Measurements from ENCODE around the gene CNOT4.

The CNOT4 gene

DNA sequence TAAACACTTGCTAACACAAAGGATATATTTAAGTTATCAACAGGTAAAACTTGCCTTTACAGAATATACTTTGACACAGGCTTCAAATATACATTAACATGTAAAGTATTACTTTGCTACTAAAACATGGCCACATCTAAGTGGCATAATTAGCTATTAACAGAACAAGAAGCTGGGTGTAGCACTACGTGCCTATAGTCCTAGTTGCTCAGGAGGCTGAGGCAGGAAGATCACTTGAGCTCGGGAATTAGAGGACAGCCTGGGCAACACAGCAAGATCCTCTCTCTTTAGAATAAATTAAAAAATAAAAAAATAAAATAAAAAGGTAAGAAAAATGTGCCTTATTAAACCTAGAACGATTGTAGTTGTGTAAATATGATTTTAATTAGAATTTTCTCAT is 106.6 kb downstream of the CNOT4 start:
- DNase-seq (ENCODE audit: low read depth in 2 of 2) = no peak

DNA sequence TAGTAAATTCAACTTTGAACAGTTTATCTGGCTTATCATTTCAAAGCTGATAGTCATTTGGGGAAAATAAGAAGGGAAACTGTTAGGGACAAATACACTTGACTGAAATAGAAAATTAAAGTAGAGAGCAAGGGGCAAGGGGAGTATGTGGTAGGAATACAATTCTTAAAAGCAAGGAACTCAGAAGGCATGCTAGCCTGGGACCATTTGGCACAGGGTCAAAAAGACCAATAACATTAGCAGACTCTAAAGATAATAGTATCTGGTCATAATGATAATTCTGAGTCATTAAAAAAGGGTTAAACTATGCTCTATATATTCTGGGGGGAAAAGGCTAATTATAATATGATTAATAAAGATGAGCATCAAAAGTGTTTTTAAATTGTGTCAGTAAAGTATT is 112.2 kb downstream of the CNOT4 start:
- no peak for DNase-seq (ENCODE audit: low read depth in 2 of 2)

DNA sequence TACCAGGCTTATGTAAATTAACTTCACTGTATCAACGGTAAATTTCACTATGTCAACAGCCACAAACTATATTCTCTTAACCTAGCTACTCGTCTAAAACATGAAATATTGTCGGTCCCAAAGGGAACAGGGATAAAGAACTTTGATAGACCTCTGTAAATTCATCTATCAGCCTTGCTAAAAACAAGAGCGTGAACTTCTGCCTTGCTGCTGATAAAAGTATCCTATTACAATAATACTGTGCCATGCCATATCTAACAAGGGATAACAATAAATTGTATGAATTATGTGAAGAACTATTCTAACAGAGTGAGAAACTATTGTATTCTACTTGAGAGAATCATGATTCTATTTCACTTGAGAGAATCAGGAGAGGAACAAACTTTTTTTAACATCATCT is 117.2 kb downstream of the CNOT4 start:
- no peak for DNase-seq (ENCODE audit: low read depth in 2 of 2)

DNA sequence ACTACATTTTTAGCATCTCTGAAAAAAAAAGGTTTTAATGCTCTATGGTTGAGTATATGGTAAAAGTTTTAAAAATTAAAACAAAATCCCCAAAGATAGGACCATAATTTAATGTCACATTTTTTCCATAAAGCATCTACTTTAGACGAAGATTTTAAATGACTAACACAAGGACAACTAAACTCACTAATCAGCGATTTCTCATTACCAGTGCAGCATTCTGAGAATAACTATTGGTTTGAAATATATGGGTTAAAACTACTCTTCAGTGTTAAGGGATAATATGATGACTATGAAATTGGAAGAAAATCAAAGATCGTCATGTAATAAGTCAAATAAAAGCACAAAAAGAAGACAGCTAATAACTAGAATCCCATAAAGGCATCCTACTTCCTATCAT is 118.4 kb downstream of the CNOT4 start:
- no peak for DNase-seq (ENCODE audit: low read depth in 2 of 2)

DNA sequence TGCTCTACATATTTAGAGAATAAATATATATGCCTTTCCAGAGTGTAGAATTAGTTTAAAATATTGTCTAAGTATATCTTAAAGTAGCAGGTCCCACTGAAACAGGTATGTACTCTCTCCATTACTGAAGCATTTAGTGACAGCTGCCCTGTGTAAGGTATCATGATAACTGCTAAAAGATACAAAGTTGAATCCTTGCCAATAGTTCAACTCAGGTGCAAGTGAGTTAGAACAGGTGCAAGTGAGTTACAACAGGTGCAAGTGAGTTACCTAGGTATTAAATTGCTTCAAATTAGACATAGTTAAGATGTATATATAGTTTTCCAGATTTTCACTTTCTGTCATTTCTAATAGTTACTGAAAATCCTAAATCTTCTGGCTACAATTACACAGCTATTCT is 119.1 kb downstream of the CNOT4 start:
- DNase-seq (ENCODE audit: low read depth in 2 of 2) = no peak

DNA sequence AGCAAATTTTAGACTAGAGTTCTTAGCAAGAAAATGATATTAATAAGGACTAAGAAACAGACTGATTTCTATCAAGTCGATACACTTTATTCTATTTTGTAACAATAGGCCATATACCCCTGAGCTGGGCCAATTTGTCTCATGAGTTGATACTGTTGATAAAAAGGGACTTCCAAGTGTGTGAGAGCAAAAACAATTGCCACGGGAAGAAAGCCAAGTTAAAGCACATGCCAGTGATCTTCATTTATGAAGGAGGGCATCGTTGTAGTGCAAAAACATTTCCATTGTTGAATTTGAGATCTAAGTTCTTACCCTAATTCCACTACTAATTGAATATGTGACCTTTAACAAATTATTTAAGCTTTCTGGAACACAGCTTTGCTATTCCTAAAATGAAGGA is 119.9 kb downstream of the CNOT4 start:
- no peak for DNase-seq (ENCODE audit: low read depth in 2 of 2)

DNA sequence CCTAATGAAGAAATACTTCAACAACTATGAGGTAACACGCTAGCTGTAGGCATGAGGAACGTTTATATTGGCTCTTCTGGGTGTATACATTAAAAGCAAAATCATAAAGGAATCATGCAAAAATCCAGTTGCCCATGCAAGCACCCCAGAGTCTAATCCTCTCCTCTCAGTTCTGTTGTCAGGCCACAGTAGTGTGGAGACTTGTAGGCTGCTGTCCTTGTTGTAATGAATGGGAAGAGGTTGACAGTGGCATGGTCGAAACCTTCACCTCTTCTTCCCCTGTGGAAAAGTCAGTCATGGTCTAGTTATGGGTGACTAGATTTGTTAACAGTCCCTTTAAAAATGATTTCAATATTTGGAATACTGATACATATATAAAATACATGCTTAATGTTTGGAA is 121.3 kb downstream of the CNOT4 start:
- no peak for DNase-seq (ENCODE audit: low read depth in 2 of 2)

DNA sequence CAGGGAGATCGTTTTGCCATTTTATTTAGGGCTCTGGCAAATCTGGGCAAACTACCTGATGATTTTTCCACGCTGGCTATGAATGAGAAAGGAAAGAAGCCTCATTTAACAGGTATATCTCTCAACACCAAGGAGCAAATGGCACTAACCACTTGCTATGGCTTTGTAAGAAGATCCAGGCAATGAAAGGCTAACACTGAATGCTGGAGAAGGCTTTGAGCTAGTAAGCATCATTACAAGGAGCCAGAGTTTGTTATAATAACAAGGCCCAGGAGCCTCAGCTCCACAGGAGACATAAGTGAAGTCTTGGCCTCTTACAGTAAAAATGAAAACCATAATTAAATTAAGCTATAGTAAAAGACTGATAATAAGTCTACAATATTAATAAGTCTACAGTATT is 123.1 kb downstream of the CNOT4 start:
- no peak for DNase-seq (ENCODE audit: low read depth in 2 of 2)

DNA sequence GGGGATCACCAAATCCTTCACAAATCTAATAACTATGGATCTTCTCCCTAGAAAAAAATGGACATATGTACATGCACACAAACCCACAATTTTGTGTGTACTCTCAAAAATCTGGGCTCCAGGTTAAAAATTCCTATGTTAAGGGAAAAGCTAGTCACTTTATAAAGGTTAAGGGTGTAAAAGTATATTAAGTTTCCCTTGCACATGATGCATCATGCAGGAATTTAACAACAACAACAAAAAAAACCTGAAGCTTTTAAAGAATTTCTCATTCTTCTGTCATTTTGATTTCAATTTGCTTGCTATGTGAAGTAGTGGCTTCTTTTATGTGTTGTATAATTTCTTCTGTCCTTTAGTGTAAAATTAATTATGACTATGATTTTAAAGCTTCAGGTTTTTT is 123.7 kb downstream of the CNOT4 start:
- no peak for DNase-seq (ENCODE audit: low read depth in 2 of 2)

DNA sequence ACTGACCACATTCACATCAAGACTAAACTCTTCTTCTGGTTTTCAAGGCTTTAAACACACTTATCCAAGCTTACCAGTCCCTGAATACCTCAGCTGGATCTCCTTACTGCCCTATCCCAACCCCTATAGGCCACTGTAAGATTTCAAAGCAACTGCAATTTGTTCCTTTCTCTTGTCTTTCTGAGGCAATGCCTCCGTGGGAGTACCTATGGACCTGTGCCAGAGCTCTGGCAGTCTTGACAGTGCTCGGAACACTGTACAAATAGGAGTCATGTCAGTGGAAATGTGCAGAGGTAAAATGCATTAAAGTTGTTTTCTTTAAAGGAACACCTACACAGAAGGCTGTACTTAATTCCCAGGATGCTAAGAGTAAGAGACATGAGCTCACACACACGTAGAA is 124.7 kb downstream of the CNOT4 start:
- no peak for DNase-seq (ENCODE audit: low read depth in 2 of 2)

DNA sequence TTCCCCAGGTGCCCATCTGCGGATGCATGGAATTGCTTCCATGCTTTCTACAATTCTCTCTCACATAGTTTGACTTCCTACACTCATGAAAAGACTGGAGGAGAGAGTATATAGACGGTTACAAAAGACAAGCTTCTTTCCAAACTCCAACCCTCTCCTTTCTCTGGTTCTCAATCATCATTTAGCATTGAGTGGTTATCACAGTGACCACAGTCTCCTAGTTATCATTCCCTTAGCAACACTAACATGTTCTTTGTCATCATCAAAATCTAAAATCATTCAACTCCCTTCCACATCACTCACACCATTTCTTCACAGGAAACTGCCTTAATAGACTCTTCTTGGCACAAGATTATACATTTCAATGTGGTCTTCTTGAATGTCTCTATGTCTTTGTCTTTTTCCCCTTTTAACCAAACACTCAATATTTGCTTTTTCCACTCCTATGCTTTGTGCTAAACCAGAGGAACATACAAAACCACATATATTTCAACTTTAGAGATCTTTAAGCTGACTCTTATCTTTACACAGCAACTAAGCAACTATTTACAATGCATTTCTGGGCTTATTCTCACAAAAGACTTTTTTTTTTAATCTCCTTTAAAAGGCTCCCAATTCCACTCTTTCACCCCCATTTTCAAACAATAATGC is 126.3 kb downstream of the CNOT4 start:
- no peak for DNase-seq (ENCODE audit: low read depth in 2 of 2)

DNA sequence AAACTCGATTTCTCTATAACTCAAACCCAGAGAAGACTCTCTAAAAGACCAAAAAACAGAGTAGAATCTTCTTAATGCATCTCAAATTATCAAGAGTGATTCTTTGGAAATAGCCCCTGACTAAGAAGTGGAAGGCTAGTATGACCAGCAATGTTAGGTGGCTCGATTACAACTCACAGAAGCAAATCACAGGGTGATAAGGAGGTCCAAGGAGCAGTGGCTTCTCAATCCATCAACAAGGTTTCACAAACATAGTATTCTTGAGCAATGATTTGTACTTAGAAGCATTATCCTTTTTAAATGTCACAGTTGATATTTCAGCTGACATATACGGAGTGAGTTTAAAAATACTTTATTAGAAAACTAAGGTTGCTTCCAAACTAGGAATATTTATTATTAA is 127.7 kb downstream of the CNOT4 start:
- no peak for DNase-seq (ENCODE audit: low read depth in 2 of 2)

DNA sequence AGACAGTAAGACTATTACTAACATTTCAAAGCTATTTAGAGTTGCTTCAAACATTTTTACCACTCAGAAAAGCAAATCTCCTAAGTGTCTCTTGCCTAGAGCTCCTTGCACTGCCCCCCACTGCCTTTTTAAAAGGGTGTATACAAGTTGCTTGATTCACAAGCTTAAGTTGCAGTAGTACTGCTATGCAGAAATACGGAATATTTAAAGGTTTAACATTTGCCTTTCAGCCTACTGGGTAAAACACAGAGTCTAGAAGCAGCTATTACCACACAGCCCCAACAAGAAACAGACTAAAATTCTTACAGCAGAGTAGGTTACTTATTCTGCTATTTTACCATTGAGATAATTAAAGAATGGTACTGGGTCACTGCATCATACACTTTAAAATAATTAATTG is 128.5 kb downstream of the CNOT4 start:
- no peak for DNase-seq (ENCODE audit: low read depth in 2 of 2)

DNA sequence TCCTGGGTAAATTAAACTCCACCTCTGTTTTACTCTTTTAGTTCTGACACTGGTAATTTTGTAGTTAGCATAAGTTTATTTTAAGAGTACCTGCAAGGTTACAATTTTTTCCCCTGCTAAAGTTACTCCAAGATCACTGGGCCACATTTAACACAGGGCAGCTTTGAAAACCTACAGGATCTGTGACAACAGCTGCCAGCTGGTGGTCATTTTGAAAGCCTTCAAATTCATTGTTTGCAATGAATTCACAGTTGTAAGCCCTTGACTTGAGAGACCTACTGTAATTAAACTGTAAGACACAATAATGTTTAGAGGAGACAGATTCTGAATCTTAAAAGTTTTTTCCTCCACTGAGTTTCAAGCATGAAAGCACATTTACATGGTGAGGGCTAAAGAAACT is 129.6 kb downstream of the CNOT4 start:
- no peak for DNase-seq (ENCODE audit: low read depth in 2 of 2)

DNA sequence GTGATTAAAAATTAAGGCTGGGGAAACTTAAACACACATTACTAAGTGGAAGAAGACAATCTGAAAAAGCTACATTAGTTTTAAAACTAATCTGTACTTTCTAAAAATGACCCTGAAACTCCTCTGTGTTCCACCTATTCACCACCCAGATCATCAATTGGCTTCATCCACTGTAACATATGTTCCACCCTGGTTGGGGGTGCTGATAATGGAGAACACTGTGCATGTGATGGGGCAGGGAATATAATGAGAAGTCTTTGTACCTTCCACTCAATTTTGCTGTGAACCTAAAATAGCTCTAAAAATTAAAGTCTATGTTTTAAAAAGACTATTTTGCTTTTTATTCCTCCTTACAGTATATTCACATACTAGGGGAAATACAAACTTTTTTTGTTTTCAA is 132.7 kb downstream of the CNOT4 start:
- DNase-seq (ENCODE audit: low read depth in 2 of 2) = no peak

DNA sequence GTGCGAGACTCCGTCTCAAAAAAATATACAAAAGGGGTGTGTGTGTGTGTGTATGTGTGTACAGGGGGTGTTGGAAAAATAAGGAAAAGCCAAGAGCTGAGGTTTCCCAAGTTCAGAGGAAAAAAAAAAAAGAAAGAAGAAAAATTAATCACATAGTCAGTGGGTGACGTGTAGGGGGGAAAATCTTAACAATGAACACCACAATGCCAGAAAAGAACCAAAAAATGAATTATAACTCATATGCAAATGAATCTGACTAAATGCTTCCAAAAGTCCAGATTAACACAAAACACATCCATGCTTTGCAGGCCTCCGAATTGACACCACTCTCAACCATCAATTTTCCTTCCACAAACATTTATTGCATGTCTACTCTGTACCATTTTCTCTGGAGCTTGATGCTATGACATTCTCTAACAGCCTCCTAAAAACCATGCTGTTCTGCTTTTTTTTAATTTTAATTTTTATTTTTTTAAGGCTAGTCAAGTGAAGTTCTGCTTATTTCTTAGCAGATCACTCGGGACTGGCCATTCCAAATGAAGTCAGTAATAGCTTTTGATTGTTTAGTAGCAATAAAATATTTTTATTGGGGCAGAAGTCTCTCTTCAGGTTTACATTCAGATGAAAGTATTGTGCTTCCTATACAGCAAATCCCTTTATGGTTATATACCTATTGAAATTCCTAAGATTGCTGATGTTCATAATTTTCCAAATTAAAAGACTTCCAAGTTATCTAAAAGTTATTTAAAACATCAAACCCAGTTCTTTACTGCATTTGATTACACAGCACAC is 133.8 kb downstream of the CNOT4 start:
- peak; percentile 17 to 21 for DNase-seq (ENCODE audit: low read depth in 2 of 2)

DNA sequence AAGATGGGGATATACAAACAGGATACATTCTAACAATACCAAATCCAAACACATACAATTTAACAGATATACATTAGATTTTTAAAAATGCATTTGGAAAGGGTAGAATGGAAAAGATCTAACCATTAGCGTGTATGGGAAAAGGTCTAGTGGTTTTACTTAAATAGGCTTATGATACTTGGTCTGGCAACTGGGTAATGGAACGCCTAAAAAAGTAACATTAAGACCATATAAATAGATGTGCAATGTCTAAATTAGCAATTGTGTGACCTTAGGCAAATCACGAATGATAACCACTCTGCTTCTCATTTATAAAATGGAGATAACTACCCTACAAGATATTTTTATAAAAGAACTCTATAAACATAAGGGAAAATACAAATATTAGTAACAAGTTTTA is 135.2 kb downstream of the CNOT4 start:
- no peak for DNase-seq (ENCODE audit: low read depth in 2 of 2)

DNA sequence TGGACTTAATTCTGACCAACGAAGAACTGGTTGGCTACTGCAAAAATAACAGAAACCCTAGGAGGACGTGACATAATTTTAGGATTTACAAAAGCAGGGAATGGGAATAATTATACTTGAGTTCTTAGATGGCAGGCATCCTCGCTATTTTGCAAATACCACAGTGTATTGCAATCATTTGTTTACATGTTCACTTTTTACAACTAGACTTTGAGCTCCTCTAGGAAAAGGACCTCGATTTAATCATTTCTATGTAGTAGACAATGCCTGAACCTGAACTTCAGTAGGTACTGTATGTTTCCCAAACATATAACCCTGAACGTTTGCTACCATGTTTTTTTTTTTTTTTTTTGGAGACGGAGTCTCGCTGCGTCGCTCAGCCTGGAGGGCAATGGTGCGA is 137.7 kb downstream of the CNOT4 start:
- no peak for DNase-seq (ENCODE audit: low read depth in 2 of 2)

DNA sequence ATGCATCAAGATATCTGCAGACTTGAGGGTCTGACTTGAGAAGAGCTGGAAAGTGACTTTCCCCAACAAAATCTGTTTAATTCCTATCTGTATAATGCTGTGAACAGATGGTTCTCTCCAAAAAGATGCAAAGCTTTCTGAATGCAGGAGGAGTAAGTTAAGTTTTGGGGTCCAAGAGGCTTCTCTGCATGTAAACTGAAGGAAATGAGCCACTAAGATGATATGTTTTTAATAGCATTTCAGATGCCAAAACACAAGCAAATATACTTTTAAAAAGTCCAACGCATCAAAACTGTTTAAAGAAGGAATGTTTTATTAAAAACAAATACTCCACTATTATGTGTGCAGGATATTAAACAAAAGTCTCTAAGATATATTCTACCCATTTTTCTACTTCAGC is 139.2 kb downstream of the CNOT4 start:
- DNase-seq (ENCODE audit: low read depth in 2 of 2) = no peak

DNA sequence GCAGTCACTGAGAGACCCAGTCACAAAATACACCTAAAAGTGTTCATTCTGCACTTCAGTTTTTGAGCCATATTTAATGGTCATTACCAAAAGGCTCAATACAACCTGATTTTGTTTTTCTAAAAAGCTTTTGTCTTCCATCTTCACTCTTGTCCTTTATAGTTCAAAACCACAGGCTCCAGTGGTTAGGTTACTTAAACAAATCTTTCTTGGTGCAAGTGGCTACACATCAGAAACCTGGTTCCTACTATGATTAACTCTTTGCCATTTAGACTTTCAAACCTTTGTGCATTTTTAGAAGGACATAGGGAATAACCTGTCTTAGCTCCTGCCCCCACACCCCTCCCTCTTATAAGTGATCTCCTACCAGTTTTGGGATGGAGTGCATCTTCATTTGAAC is 140.5 kb downstream of the CNOT4 start:
- no peak for DNase-seq (ENCODE audit: low read depth in 2 of 2)

DNA sequence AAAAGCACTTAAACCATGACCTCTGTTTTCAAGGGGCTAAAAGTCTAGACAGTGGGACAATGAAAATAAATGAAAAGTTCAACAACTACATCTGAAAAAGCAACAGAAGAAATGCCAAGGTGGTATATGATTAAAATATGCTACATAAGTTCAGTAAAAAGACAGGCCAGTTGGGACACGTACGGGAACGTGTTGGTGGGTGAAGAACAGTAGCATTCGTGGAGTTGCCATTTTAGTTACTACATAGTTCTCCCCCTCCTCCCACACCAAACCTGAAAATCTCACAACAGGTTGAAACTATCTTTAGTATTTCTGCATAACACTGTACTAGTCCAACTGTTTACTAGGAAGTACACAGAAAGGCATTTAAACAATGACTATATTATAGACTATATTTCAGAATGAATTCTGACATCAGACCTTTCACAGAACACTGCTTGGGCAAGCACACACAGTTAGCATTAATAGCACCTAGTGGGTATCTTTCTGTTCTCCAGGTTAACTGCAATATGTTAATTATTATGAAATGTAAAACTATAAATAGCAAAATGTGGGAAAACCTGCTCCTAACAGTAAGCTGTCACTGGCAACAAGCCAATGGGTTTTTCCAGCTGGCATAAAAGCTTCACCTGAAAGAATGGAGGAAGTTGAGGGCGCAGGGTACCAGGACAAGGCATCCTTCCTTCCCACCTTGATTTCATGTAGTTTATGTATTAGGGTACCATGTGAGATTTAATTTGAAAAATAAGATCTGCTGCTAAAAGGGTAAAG is 141.3 kb downstream of the CNOT4 start:
- DNase-seq (ENCODE audit: low read depth in 2 of 2) = no peak

DNA sequence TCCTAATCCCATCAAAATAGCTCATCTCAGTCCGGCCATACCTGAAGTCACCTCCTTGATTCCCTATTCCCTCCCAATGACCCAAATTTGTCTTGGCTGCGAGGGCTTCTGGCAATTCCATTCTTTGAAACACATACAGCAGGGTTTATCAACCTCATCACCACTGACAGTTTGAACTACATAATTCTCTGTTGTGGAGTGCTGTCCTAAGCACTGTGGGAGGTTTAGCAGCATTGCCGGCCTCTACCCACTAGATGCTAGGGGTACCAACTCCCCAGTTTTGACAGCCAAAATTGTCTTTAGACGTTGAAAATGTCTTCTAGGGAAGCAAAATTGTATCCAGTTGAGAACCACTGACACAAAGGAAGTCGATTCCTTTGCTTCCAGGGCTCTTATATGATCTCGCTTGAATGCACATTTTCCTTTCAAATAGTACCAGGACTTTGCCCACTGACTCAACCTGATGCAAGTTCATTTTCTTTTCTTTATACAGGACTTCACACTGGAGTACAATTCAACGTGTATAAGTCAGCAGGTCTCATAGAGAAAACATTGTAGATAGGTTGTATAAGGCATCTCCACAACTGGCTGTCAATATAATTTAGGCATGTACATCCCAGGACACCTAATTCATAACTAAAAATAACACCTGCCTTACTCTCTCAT is 142.9 kb downstream of the CNOT4 start:
- DNase-seq (ENCODE audit: low read depth in 2 of 2) = no peak
